ENCODE results near the gene GCC2.
"Not testable (repeated sequence)": the region's sequence is repeated elsewhere in the genome, so short reads cannot be mapped to it uniquely, and the experiment has no call there.

Gene GCC2

GRCh38 chr2:108448678-108449409 lies at the start of gene GCC2:
TSS of gene GCC2 (plus strand) at chr2:108449206. CDS start at chr2:108449275, 69 bp downstream.
- peak; percentile 49 for DNase-seq

DNA sequence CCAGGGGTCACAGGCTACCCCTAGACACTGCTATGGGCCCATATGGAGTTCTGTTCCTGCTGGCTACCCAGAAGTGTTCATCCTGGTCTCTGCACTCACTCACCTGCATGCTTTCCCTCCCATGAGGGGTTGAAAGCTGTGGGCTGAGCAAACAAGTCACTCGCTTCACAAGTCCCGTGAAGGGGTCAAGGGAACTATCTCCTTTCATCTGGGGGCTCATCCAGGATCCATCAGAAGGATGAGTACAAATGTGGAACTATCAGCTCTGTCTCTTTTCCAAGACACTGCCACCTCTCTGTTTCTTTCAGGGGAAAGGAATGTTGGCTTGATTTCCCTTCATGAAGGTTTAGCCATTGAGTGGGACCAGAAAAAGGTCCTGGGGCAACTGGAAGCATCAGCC lies 49.5 kb upstream of the GCC2 start:
- DNase-seq = no peak

DNA sequence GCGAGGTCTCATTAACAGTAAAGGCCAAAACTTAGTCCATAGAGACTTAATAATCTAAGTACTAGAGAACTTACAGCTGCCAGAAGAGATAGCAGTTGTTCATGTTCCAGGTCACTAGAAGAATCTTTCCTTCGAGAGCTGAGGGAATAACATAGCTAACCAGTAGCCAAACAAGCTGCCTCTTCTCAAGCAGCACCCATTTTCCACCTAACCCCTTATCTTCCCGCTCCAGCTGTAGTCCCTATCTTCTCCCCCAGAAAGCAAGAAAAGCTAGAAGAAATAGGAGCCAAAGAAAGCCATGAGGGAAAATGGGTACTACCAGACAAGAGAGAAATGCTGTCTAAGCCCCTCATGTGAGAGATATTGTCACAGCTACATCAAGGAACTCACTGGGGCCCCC lies 47.2 kb upstream of the GCC2 start:
- no peak for DNase-seq

DNA sequence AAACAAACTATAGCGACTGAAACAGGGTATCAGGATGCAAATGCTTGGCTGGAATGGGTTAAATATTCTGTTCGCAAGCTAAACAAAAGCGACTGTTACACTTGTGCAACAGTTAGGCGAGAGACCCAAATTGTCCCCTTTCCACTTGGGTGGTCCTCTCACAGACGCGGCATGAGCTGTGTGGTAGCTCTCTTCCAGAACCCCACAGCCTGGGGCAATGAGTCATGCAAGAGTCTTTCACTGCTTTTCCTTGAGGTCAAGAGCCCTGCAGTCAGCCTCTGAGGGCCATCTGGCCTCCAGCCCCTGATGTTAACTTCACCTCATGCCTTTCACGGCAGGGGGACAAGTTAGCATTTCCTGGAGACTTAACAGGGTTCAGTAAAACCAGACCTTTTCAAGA lies 45.5 kb upstream of the GCC2 start:
- DNase-seq = no peak

GRCh38 chr2:108404784-108405397 lies 44.1 kb upstream of the GCC2 start:
- no peak for DNase-seq

GRCh38 chr2:108407864-108408729 lies 40.9 kb upstream of the GCC2 start:
- no peak for DNase-seq

- no peak for DNase-seq
Measured at GRCh38 chr2:108409768-108410167, 39.2 kb upstream of the GCC2 start.

GRCh38 chr2:108412995-108413710 lies 35.9 kb upstream of the GCC2 start:
- DNase-seq = peak; percentile 59

GRCh38 chr2:108413711-108414095 lies 35.3 kb upstream of the GCC2 start:
- no peak for DNase-seq

- no peak for DNase-seq
Measured at GRCh38 chr2:108414256-108414876, 34.6 kb upstream of the GCC2 start.

GRCh38 chr2:108414945-108415344 lies 34.1 kb upstream of the GCC2 start:
- no peak for DNase-seq

DNA sequence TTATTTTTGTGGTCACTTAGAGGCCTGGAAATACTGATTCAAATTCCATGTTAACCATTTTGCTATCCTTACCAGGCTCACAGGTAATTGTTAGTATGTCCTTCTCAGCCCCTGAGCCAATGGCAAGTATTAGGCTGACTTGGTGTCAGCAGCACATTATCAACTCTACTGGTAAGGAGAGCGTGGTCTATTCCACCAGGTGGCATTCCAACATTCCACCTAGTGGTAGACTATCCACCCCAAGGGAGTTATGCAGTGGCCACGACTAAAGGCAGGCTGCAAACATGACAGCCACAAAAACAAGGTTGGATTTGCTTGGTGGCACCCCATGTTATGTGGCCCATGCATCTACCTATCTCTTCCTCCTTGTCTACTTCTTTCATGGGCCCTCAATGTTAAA lies 31.8 kb upstream of the GCC2 start:
- DNase-seq = no peak

DNA sequence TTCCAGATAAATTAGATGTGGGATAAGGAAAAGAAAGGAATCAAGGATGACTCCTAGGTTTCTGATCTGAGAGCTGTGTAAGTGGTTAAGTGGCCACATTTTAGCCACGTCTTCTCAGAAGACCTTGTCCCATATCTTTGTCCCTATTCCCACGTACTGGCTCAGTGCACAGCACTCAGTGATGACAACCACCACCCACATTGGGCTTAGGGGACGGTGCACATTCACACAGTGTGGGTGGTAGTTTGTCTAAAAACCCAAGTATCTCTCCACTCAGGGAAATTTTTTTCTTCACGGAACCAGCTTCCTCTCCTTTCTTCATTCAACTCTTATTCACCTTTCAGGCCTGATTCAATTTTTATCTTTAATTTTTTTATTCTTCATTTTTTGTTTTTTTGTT lies 30.6 kb upstream of the GCC2 start:
- no peak for DNase-seq

DNA sequence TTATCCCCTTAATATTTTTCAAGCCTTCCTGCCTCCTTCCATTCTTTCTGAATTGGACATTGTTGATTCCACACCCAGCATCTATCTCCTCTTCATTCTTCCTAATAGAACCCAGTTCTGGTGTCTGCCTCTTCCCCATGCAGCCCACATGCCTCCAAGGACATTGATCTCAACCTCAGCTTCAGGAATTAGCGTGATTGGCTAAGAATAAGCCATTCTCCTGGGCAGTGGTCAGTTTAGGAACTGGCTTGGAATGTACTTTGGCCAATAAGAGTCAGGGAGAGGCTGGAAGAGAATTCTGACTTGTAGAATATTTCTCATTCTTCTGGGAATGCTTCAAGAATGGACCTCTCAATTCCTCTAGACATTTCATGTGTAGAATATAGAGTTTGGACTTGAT lies 25.9 kb upstream of the GCC2 start:
- no peak for DNase-seq

DNA sequence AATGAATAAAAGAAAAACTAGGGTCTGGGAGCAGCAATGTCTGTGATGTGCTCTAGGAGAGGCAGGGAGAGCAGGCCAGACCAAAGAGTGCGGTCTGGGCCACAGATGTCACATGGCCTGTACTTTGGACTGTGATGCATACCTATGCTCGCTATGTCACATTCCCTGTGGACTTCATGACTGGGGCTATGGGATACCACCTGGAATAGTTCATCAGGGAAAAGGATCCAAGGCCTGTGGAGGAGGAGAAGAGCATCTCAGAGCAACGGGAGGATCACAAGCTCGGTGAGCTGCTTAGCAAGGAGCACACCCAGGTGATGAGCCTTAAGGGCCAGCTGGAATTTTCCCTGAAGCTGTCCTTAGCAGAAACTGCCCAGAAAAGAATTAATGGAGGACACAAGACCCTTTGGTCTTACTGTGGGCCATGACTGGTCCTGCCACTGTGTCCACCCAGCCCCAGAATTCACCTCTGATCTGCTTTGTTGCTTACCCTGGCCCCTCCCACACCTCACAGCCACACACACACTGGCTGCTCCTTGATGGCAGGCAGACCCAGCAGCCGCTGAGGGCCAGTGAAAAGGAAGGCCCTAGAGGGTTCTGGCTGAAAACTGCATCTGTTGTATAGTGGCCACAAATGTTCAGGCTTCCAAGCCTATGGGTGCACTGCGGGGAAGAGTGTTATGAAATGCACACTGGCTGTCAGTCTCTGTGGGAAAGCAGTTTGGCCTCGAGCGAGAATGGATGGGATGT lies 25.3 kb upstream of the GCC2 start:
- DNase-seq = no peak

GRCh38 chr2:108428286-108429009 lies 20.6 kb upstream of the GCC2 start:
- no peak for DNase-seq

DNA sequence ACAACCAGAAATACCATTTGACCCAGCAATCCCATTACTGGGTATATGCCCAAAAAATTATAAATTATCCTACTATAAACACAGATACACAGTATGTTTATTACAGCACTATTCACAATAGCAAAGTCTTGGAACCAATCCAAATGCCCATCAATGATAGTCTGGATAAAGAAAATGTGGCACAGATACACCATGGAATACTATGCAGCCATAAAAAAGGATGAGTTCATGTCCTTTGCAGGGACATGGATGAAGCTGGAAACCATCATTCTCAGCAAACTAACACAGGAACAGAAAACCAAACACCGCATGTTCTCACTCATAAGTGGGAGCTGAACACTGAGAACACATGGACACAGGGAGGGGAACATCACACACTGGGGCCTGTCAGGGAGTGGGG lies 13.4 kb upstream of the GCC2 start:
- DNase-seq = not testable (repeated sequence)

DNA sequence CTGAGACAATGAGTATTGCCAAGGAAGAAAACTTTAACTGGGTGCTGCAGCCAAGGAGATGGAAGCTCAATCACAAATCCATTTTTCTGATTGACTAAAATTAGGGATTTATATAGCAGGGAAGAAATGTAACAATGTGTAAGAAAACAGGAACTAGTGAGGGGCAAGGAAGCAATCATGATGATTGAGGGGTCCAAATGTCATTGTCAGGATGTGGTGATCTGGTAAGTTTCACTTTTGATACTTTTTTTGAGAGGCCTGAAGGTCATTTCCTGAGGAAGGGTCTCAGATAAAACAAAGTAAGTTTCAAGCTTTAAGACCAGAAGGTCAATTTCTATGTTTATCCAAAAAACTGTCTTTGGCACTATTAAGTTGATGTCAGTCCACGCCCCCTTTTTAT lies 12.0 kb upstream of the GCC2 start:
- DNase-seq = no peak

DNA sequence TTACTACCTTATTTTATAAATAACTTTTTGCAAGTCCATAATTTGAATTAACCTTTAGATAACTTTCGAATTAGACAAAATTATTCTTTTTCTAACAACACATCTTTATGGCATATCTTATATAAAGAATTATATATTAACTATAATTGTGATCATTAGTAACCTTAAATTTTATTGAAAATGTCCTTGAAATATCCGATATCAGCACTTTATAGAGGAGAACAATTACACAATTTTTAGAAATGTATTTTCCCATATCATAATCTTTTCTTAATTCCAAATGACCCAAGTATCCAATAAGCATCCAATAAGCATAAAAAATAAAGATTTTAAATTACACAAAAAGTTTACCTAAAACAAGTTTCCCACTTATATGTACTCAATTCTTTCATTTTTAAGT lies 7.3 kb upstream of the GCC2 start:
- no peak for DNase-seq

DNA sequence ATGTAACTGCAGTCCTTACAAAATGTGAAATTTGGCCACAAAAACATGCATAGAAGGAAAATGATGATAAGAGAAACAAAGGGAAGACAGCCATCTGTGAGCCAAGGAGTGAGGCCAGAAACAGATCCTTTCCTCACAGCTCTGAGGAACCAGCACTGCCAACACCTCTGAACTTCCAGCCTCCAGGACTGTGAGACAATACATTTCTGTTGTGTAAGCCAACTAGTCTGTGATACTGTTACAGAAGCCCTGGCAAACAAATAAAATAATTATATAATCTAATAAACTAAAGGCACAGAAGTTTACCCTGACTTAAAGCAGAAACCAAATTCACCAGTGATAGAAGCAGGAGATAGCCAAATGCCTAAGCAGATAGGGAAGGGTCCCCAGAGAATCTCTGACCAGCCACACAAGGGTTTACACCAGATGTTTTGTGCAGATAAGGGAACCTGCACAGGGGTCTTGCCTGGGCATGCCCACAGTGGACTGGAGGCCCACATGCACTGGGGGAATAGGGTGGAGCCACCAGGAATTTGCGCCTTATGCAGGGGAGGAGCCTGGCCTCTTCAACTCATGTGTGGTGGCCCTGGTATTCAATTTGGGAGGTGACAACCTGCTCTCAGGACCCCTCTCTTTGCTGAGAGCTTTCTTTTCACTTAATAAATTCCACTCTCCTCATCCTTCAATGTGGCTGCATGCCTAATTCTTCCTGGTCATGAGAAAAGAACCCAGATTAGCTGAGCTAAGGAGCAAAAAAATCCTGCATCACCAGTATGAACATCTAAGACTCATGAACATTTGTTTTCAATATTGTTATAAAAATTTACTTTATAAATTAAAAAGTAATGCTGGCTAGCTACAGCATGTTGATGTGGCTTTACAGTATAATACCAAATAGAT lies 3.8 kb upstream of the GCC2 start:
- no peak for DNase-seq

All from amniotic stem cell (primary cell).